PC-3 (cell line): Measurements from ENCODE around the gene LSM2. TPM values are rescaled to one million over a fixed set of nuclear protein-coding genes. Genes with fewer than 3 reads are reported as not detected.

Experiments
- ATAC-seq: fragments of 200-7000 bp; cut with Tn5 transposase; 2 replicates; pipeline ENCODE4 v1.9.1; 2020; ENCODE audit warnings: mild to moderate bottlenecking, moderate library complexity
- BruUV-seq: library from RNA; stranded (reverse); fragments of 400-500 nt; replicated peaks from 2 replicates; lab custom pipeline; 2021; lab: Mats Ljungman, UMichigan
- CTCF ChIA-PET: fragments of 300-600 bp; sonication (Branson Sonifier 250); formaldehyde crosslinking; loops from one replicate; lab custom pipeline; 2022; ENCODE audit warnings: antibody characterized with exemption; lab: Charles Lee
- POLR2A ChIA-PET: fragments of 300-600 bp; sonication (Branson Sonifier 250); formaldehyde crosslinking; loops from one replicate; lab custom pipeline; 2022; ENCODE audit warnings: antibody characterized with exemption; ENCODE audit not compliant: unreplicated experiment; lab: Charles Lee
- DNase-seq: peaks from one replicate; pipeline ENCODE4 v3.0.0-alpha.2; 2015
- H2AFZ ChIP-seq: fragments of 300-600 bp; sonication (generic); 2 replicates; pipeline ENCODE4 v1.6.0; 2016; ENCODE audit warnings: antibody characterized with exemption, low read length
- H3F3A ChIP-seq: fragments of 300-600 bp; sonication (generic); one replicate; pipeline ENCODE4 v1.6.0; 2017; ENCODE audit warnings: antibody characterized with exemption, low read length, control low read depth, mild to moderate bottlenecking; ENCODE audit not compliant: unreplicated experiment
- H3K27ac ChIP-seq: fragments of 300-600 bp; sonication (generic); 2 replicates; pipeline ENCODE4 v1.5.1; 2016; ENCODE audit warnings: mild to moderate bottlenecking, low read length
- H3K27me3 ChIP-seq: fragments of 300-600 bp; sonication (generic); 2 replicates; pipeline ENCODE4 v1.6.1; 2016; ENCODE audit warnings: low read length, mixed read lengths
- H3K36me3 ChIP-seq: fragments of 300-600 bp; sonication (generic); 2 replicates; pipeline ENCODE4 v1.6.1; 2016; ENCODE audit warnings: low read depth, mixed run types, low read length, mixed read lengths
- H3K4me1 ChIP-seq: fragments of 300-600 bp; sonication (generic); 2 replicates; pipeline ENCODE4 v1.5.1; 2016; ENCODE audit warnings: low read length; ENCODE audit not compliant: insufficient read depth
- H3K4me2 ChIP-seq: fragments of 300-600 bp; sonication (generic); 2 replicates; pipeline ENCODE4 v1.6.0; 2016; ENCODE audit warnings: low read length
- H3K4me3 ChIP-seq: fragments of 300-600 bp; sonication (generic); 2 replicates; pipeline ENCODE4 v1.5.1; 2016; ENCODE audit warnings: mild to moderate bottlenecking, low read length, mixed read lengths
- H3K79me2 ChIP-seq: fragments of 300-600 bp; sonication (generic); 2 replicates; pipeline ENCODE4 v1.6.1; 2017; ENCODE audit warnings: low read length, mixed read lengths
- H3K9ac ChIP-seq: fragments of 300-600 bp; sonication (generic); 2 replicates; pipeline ENCODE4 v1.6.0; 2016; ENCODE audit warnings: mild to moderate bottlenecking, low read length
- H3K9me2 ChIP-seq: fragments of 300-600 bp; sonication (generic); replicated peaks from 2 replicates; pipeline ENCODE4 v1.6.1; 2016; ENCODE audit warnings: mixed run types, low read length, mixed read lengths
- H3K9me3 ChIP-seq: fragments of 300-600 bp; sonication (generic); 2 replicates; pipeline ENCODE4 v1.6.1; 2016; ENCODE audit warnings: low read length, mixed read lengths
- H4K20me1 ChIP-seq: fragments of 300-600 bp; sonication (generic); 2 replicates; pipeline ENCODE4 v1.6.1; 2016; ENCODE audit warnings: low read length, mixed read lengths
- EZH2 ChIP-seq: fragments of 300-600 bp; sonication (generic); IDR thresholded peaks from one replicate; pipeline ENCODE4 v1.6.1; 2017; ENCODE audit warnings: antibody characterized with exemption, mild to moderate bottlenecking, low read length; ENCODE audit not compliant: unreplicated experiment
- EZH2phosphoT487 ChIP-seq: fragments of 300-600 bp; sonication (generic); IDR thresholded peaks from 2 replicates; pipeline ENCODE4 v1.6.1; 2018; ENCODE audit warnings: mild to moderate bottlenecking, antibody characterized with exemption, low read length, borderline replicate concordance
- intact Hi-C: fragments of 100-400 bp; cut with micrococcal nuclease; formaldehyde crosslinking; loops from 2 replicates; pipeline ENCODE4 v1.9.0; 2023
- total RNA-seq: library from RNA; depleted of rRNA; stranded (reverse); fragments of >200 nt; gene quantifications from 2 replicates; pipeline ENCODE4 v1.2.3, GENCODE V29; 2014
- TF ChIP-seq, protein P1 (sequence below): fragments of 300-600 bp; sonication (generic); conservative IDR thresholded peaks from 2 replicates; pipeline ENCODE4 v1.5.1; 2017; ENCODE audit warnings: antibody characterized with exemption, low read depth, mild to moderate bottlenecking, low read length

Gene LSM2
- total RNA-seq, 1 experiment from 2014 or later = 143 TPM

- TF ChIP-seq EZH2 (no peak), EZH2phosphoT487 (no peak)
- TF ChIP-seq, protein P1, sequence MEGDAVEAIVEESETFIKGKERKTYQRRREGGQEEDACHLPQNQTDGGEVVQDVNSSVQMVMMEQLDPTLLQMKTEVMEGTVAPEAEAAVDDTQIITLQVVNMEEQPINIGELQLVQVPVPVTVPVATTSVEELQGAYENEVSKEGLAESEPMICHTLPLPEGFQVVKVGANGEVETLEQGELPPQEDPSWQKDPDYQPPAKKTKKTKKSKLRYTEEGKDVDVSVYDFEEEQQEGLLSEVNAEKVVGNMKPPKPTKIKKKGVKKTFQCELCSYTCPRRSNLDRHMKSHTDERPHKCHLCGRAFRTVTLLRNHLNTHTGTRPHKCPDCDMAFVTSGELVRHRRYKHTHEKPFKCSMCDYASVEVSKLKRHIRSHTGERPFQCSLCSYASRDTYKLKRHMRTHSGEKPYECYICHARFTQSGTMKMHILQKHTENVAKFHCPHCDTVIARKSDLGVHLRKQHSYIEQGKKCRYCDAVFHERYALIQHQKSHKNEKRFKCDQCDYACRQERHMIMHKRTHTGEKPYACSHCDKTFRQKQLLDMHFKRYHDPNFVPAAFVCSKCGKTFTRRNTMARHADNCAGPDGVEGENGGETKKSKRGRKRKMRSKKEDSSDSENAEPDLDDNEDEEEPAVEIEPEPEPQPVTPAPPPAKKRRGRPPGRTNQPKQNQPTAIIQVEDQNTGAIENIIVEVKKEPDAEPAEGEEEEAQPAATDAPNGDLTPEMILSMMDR = no peak
- Histone ChIP-seq H3K9me3 (no peaks in the 10 kb centered on the region), H2AFZ (no peak overlapping the region), H3K27ac (peak overlapping the region; percentile 16), H3K4me3 (peak overlapping the region; percentile 97), H4K20me1 (peaks cover 48% of the 10 kb centered on the region), H3F3A (peaks cover 40% of the 10 kb centered on the region), H3K9ac (peak overlapping the region; percentile 98), H3K9me2 (no peaks in the 10 kb centered on the region), H3K4me2 (peak overlapping the region; percentile 92), H3K36me3 (peaks cover 45% of the 10 kb centered on the region), H3K27me3 (no peaks in the 10 kb centered on the region), H3K79me2 (peaks cover 69% of the 10 kb centered on the region), H3K4me1 (peaks cover 25% of the 10 kb centered on the region)
- ChIA-PET POLR2A (interaction anchor here (0.6 kb wide), 2 partner anchors 8 to 17 kb away, joined by 4 read pairs; partner anchors contain the start of gene HSPA1B), CTCF (interaction anchor here (0.7 kb wide), 1 partner anchor 63 kb away, joined by 3 read pairs; no protein-coding TSS in a partner anchor)
- intact Hi-C loops = loop anchor here (10.0 kb wide), 1 partner anchor 151 kb away; the partner anchor contains the start of gene LY6G5C
- DNase-seq (no peak), ATAC-seq (no peak)
- no TSS peak for BruUV-seq
Measured at GRCh38 chr6:31836047-31836473, 29.3 kb upstream of the LSM2 start.

GRCh38 chr6:31834367-31835250 is 27.8 kb upstream of the LSM2 start:
- DNase-seq (peak; percentile 85), ATAC-seq (peak; percentile 75)
- Histone ChIP-seq H3K4me3 (peak overlapping the region; percentile 97), H3K27ac (peak overlapping the region; percentile 79), H2AFZ (peak overlapping the region; percentile 59), H3K79me2 (peaks cover 84% of the 10 kb centered on the region), H3K9me3 (no peaks in the 10 kb centered on the region), H3K9me2 (no peaks in the 10 kb centered on the region), H4K20me1 (peaks cover 58% of the 10 kb centered on the region), H3K9ac (peak overlapping the region; percentile 98), H3K4me1 (peaks cover 26% of the 10 kb centered on the region), H3K4me2 (peak overlapping the region; percentile 92), H3K36me3 (peaks cover 35% of the 10 kb centered on the region), H3K27me3 (no peaks in the 10 kb centered on the region), H3F3A (peaks cover 26% of the 10 kb centered on the region)
- intact Hi-C loops = loop anchor here (1.0 to 10.0 kb wide), 4 partner anchors 20 to 150 kb away; partner anchors contain the start of genes CLIC1, HSPA1A, HSPA1L and LY6G5C
- no peak for TF ChIP-seq EZH2
- TF ChIP-seq, protein P1 = no peak
- no peak for TF ChIP-seq EZH2phosphoT487
- CTCF ChIA-PET = interaction anchor here (0.7 kb wide), 1 partner anchor 44 kb away, joined by 3 read pairs; no protein-coding TSS in a partner anchor
- BruUV-seq = no TSS peak
- POLR2A ChIA-PET = no interaction called here
